ENCODE measurements around the gene FCHO2.

DNA sequence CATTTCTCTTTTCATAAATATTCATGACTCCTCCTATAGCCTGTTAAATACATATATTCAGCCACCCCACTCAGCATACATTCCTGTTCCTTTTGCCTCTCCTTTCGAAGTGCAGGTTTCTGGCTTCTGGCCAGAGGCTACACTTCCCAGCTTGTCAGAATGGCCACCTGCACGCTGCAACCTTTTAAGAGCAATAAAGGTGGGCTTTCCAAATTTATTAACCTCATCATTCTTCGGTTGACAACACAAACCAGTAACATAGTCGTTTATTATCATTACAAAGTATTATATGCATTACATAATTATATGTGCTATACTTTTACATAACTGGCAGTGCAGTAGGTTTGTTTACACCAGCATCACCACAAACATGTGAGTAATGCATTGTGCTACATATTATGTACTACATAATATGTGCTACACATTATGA, 148.0 kb downstream of the FCHO2 start:
- TF ChIP-seq, protein P1, sequence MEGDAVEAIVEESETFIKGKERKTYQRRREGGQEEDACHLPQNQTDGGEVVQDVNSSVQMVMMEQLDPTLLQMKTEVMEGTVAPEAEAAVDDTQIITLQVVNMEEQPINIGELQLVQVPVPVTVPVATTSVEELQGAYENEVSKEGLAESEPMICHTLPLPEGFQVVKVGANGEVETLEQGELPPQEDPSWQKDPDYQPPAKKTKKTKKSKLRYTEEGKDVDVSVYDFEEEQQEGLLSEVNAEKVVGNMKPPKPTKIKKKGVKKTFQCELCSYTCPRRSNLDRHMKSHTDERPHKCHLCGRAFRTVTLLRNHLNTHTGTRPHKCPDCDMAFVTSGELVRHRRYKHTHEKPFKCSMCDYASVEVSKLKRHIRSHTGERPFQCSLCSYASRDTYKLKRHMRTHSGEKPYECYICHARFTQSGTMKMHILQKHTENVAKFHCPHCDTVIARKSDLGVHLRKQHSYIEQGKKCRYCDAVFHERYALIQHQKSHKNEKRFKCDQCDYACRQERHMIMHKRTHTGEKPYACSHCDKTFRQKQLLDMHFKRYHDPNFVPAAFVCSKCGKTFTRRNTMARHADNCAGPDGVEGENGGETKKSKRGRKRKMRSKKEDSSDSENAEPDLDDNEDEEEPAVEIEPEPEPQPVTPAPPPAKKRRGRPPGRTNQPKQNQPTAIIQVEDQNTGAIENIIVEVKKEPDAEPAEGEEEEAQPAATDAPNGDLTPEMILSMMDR (IDR thresholded peaks at IDR 0.05; ENCODE audit: low read depth, low read length, poor library complexity, severe bottlenecking): no peak
- no peak for TF ChIP-seq EZH2phosphoT487 (IDR thresholded peaks at IDR 0.05; ENCODE audit: borderline replicate concordance, low read length)

Data from DOHH2 (cell line).